Prostate gland (tissue), 2 donors: Measurements from ENCODE around the gene MRGPRG.

Experiments used
- POLR2A ChIP-seq: fragments of 450-650 bp; IDR thresholded peaks from one replicate; pipeline ENCODE4 v1.6.1; 2016; ENCODE audit warnings: antibody characterized with exemption, mild to moderate bottlenecking
- TF ChIP-seq, protein P1 (sequence below), 4 experiments: fragments of 200-600 bp in 2 of 4; fragments of 450-650 bp in 2 of 4; sonication (generic) in 2 of 4; IDR thresholded peaks; 1 replicate in 3 of 4; 2 replicates in 1 of 4; pipeline ENCODE4 v1.5.1; 2016 to 2019; ENCODE audit warnings: antibody characterized with exemption in 4 of 4, mild to moderate bottlenecking in 2 of 4, moderate library complexity in 2 of 4

GRCh38 chr11:3201677-3202181 is 16.9 kb downstream of the MRGPRG start:
- no peak for TF ChIP-seq POLR2A
- TF ChIP-seq, protein P1, sequence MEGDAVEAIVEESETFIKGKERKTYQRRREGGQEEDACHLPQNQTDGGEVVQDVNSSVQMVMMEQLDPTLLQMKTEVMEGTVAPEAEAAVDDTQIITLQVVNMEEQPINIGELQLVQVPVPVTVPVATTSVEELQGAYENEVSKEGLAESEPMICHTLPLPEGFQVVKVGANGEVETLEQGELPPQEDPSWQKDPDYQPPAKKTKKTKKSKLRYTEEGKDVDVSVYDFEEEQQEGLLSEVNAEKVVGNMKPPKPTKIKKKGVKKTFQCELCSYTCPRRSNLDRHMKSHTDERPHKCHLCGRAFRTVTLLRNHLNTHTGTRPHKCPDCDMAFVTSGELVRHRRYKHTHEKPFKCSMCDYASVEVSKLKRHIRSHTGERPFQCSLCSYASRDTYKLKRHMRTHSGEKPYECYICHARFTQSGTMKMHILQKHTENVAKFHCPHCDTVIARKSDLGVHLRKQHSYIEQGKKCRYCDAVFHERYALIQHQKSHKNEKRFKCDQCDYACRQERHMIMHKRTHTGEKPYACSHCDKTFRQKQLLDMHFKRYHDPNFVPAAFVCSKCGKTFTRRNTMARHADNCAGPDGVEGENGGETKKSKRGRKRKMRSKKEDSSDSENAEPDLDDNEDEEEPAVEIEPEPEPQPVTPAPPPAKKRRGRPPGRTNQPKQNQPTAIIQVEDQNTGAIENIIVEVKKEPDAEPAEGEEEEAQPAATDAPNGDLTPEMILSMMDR (IDR thresholded peaks at IDR 0.05): no peak
